ENCODE data around the gene ATPAF1.

DNA sequence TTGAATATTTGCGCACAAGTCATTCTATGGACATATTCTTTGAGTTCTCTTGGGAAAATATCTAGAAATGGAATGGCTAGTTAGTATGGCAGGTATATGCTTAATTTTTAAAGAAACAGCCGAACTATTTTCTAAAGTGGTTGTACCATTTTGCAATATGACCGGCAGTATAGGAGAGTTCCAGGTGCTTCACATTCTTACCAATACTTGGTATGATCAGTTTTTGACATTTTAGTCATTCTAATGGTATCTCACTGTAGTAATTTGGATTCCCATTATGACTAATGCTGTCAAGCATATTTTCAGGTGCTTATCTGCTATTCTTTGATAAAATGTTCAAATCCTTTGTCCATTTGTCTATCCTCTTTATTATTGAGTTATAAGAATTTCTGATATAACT lies 20.6 kb downstream of the ATPAF1 start:
- TF ChIP-seq, protein P1, sequence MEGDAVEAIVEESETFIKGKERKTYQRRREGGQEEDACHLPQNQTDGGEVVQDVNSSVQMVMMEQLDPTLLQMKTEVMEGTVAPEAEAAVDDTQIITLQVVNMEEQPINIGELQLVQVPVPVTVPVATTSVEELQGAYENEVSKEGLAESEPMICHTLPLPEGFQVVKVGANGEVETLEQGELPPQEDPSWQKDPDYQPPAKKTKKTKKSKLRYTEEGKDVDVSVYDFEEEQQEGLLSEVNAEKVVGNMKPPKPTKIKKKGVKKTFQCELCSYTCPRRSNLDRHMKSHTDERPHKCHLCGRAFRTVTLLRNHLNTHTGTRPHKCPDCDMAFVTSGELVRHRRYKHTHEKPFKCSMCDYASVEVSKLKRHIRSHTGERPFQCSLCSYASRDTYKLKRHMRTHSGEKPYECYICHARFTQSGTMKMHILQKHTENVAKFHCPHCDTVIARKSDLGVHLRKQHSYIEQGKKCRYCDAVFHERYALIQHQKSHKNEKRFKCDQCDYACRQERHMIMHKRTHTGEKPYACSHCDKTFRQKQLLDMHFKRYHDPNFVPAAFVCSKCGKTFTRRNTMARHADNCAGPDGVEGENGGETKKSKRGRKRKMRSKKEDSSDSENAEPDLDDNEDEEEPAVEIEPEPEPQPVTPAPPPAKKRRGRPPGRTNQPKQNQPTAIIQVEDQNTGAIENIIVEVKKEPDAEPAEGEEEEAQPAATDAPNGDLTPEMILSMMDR (IDR thresholded peaks at IDR 0.05; ENCODE audit: low read depth, low read length, poor library complexity, severe bottlenecking) = no peak
- no peak for TF ChIP-seq EZH2phosphoT487 (IDR thresholded peaks at IDR 0.05; ENCODE audit: borderline replicate concordance, low read length)
